Tibial artery (tissue), 4 donors: ENCODE data around the gene TMEM120A.

Source experiments
- DNase-seq, 2 donors: peaks; one replicate each; pipeline ENCODE4 v3.0.0-alpha.2; 2019
- H3K27ac ChIP-seq, 2 donors: fragments of 200-600 bp; sonication (generic) in 1 of 2; 1 replicate in 1 of 2; 2 replicates in 1 of 2; pipeline ENCODE4 v1.5.1; 2018 to 2019; ENCODE audit warnings: mild to moderate bottlenecking in 1 of 2
- H3K27me3 ChIP-seq, 2 donors: fragments of 200-600 bp; sonication (generic) in 1 of 2; one replicate each; pipeline versions ENCODE4 v1.5.1 to v1.6.0; 2016 to 2019
- H3K36me3 ChIP-seq, 3 donors: fragments of 200-600 bp; sonication (generic) in 2 of 3; one replicate each; pipeline ENCODE4 v1.5.1; 2016 to 2019; ENCODE audit warnings: mild to moderate bottlenecking in 2 of 3
- H3K4me1 ChIP-seq, 4 donors: fragments of 200-600 bp; sonication (generic) in 2 of 4; 1 replicate in 3 of 4; 2 replicates in 1 of 4; pipeline ENCODE4 v1.5.1; 2016 to 2019
- H3K4me3 ChIP-seq, 2 donors: fragments of 200-600 bp; sonication (generic) in 1 of 2; 1 replicate in 1 of 2; 2 replicates in 1 of 2; pipeline ENCODE4 v1.5.1; 2018 to 2019; ENCODE audit warnings: mild to moderate bottlenecking in 2 of 2
- H3K9me3 ChIP-seq, 3 donors: fragments of 200-600 bp; sonication (generic) in 1 of 3; one replicate each; pipeline ENCODE4 v1.5.1; 2016 to 2019
- intact Hi-C: fragments of 100-400 bp; cut with DNase I; formaldehyde crosslinking; loops from one replicate; pipeline ENCODE4 v1.15.0; 2023; ENCODE audit warnings: low total_unique reads
- TF ChIP-seq, protein P1 (sequence below), 2 experiments: fragments of 200-600 bp in 1 of 2; fragments of 450-650 bp in 1 of 2; IDR thresholded peaks; one replicate each; pipeline ENCODE4 v1.5.1; 2017 to 2019; ENCODE audit warnings: antibody characterized with exemption in 2 of 2, mild to moderate bottlenecking in 1 of 2, moderate library complexity in 1 of 2

The TMEM120A gene

DNA sequence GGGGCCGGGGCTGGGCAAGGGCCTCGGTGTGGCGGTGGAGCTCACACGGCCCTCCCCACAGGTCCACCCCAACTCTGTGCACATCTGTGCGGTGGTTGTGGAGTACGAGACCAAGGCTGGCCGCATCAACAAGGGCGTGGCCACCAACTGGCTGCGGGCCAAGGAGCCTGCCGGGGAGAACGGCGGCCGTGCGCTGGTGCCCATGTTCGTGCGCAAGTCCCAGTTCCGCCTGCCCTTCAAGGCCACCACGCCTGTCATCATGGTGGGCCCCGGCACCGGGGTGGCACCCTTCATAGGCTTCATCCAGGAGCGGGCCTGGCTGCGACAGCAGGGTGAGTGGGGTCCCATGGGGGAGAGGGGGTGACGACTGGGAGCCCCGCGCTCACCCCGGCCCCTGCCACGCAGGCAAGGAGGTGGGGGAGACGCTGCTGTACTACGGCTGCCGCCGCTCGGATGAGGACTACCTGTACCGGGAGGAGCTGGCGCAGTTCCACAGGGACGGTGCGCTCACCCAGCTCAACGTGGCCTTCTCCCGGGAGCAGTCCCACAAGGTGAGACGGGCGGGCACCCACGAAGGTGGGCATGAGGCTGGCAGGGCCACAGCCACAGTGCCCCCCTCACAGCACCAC is 8.8 kb downstream of the TMEM120A start:
- DNase-seq: peak in 1 of 2 donors; percentile 73

DNA sequence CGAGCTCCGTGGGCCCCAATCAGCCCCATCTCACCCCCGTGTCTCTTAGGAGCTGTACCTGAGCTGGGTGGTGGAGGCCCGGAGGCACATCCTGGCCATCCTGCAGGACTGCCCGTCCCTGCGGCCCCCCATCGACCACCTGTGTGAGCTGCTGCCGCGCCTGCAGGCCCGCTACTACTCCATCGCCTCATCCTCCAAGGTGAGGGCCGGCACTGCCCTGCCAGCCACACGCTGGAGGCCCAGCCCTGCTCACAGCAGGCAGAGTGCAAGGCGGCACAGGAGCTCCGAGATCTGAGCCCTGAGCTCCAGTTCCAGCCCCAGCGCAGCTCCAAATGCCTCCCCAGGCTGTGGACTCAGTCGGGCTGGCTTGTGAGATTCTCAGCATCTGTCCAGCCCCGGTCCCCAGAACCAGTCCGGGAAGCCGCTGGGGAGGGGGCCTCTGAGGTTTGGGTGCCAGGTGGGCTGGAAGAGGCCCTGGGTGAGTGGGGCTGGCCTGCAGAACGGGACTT is 9.3 kb downstream of the TMEM120A start:
- intact Hi-C loops: no loop called here
- H3K27me3 ChIP-seq: no peaks in the 10 kb centered on the region
- peaks cover 37 to 84% (median 82%) of the 10 kb centered on the region in 3 donors for H3K36me3 ChIP-seq
- no peak overlapping the region for H3K4me3 ChIP-seq
- no peak overlapping the region for H3K27ac ChIP-seq
- TF ChIP-seq, protein P1, sequence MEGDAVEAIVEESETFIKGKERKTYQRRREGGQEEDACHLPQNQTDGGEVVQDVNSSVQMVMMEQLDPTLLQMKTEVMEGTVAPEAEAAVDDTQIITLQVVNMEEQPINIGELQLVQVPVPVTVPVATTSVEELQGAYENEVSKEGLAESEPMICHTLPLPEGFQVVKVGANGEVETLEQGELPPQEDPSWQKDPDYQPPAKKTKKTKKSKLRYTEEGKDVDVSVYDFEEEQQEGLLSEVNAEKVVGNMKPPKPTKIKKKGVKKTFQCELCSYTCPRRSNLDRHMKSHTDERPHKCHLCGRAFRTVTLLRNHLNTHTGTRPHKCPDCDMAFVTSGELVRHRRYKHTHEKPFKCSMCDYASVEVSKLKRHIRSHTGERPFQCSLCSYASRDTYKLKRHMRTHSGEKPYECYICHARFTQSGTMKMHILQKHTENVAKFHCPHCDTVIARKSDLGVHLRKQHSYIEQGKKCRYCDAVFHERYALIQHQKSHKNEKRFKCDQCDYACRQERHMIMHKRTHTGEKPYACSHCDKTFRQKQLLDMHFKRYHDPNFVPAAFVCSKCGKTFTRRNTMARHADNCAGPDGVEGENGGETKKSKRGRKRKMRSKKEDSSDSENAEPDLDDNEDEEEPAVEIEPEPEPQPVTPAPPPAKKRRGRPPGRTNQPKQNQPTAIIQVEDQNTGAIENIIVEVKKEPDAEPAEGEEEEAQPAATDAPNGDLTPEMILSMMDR (IDR thresholded peaks at IDR 0.05): no peak
- peaks cover 0 to 12% (median 11%) of the 10 kb centered on the region in 4 donors for H3K4me1 ChIP-seq
- peak in 1 of 2 donors; percentile 65 for DNase-seq
- H3K9me3 ChIP-seq: no peaks in the 10 kb centered on the region

More for the DNA sequence above, 8.8 kb downstream of the TMEM120A start:
- Histone ChIP-seq H3K27ac (peak overlapping the region in 1 of 2 donors; percentile 13), H3K36me3 (peaks cover 33 to 78% (median 77%) of the 10 kb centered on the region in 3 donors), H3K4me3 (no peak overlapping the region), H3K9me3 (no peaks in the 10 kb centered on the region), H3K4me1 (peaks cover 0 to 17% (median 14%) of the 10 kb centered on the region in 4 donors), H3K27me3 (no peaks in the 10 kb centered on the region)
- intact Hi-C loops: no loop called here
- TF ChIP-seq, protein P1 (IDR thresholded peaks at IDR 0.05): no peak

DNA sequence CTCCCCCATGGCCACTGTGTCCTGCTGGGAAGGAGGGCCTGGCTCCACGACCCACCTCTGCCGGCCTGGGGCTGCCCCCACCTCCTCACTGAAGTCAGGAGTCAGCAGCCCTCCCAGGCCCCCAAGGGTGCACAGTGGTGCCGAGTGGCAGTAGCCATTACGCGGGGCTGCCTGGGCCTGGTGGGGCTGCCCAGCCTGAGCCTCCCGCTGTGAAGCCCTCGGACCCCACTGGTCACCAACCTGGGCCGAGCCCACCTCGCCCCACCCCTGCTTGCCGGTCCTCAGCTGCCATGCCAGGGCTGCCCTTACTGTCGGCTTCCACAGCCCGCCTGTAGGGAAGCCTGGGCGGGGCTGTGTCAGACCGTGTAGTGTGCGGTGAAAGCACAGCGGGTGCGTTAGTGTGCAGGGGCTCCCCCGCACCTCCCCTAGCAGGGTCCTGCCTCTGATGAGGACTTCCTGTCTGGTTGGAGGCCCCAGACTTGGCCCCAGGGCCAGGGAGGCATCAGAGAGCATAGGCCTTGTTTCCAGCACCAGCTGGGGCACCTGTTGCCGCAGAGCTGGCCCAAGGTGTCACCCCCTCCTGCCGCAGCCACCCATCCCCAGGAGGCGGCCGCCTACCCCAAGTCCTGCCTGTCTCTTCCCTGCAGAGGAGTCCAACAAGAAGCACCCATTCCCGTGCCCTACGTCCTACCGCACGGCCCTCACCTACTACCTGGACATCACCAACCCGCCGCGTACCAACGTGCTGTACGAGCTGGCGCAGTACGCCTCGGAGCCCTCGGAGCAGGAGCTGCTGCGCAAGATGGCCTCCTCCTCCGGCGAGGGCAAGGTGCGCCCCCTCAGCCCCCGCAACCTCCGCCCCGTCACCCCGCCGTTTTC is 10.0 kb downstream of the TMEM120A start:
- Histone ChIP-seq H3K27ac (peak overlapping the region in 1 of 2 donors; percentile 16), H3K4me1 (peaks cover 0 to 5% (median 4%) of the 10 kb centered on the region in 4 donors), H3K27me3 (no peaks in the 10 kb centered on the region), H3K9me3 (no peaks in the 10 kb centered on the region), H3K4me3 (no peak overlapping the region), H3K36me3 (peaks cover 39 to 91% (median 89%) of the 10 kb centered on the region in 3 donors)
- peak in 1 of 2 donors; percentile 68 for DNase-seq
- TF ChIP-seq, protein P1 (IDR thresholded peaks at IDR 0.05): no peak
- intact Hi-C loops: no loop called here

DNA sequence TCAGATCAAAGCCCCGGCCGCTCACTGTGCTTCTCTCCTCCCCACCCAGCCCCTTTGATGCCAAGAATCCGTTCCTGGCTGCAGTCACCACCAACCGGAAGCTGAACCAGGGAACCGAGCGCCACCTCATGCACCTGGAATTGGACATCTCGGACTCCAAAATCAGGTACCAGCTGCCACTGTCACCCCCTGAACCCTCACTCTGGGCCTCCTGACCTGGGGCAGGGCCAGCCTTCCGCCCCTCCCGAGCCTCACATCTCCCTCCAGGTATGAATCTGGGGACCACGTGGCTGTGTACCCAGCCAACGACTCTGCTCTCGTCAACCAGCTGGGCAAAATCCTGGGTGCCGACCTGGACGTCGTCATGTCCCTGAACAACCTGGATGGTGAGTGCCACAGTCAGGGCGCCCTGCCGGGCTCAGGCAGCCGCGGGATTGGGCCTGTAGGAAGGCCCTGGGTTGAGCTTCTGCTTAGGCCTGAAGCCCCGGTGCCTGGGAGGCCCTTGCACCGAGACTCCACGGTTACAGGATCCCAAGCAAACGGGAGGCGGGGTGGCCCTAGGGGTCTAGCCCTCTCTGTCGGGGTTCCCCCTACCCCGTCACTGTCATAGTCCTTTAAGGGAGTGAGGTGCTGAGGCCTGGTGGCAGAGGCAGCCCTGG is 10.8 kb downstream of the TMEM120A start:
- peak in 1 of 2 donors; percentile 68 for DNase-seq
- Histone ChIP-seq H3K9me3 (no peaks in the 10 kb centered on the region), H3K36me3 (peaks cover 39 to 94% (median 91%) of the 10 kb centered on the region in 3 donors), H3K27me3 (no peaks in the 10 kb centered on the region), H3K27ac (peak overlapping the region in 1 of 2 donors; percentile 16), H3K4me3 (no peak overlapping the region), H3K4me1 (no peaks in the 10 kb centered on the region)
- TF ChIP-seq, protein P1 (IDR thresholded peaks at IDR 0.05): no peak
- intact Hi-C loops: no loop called here

DNA sequence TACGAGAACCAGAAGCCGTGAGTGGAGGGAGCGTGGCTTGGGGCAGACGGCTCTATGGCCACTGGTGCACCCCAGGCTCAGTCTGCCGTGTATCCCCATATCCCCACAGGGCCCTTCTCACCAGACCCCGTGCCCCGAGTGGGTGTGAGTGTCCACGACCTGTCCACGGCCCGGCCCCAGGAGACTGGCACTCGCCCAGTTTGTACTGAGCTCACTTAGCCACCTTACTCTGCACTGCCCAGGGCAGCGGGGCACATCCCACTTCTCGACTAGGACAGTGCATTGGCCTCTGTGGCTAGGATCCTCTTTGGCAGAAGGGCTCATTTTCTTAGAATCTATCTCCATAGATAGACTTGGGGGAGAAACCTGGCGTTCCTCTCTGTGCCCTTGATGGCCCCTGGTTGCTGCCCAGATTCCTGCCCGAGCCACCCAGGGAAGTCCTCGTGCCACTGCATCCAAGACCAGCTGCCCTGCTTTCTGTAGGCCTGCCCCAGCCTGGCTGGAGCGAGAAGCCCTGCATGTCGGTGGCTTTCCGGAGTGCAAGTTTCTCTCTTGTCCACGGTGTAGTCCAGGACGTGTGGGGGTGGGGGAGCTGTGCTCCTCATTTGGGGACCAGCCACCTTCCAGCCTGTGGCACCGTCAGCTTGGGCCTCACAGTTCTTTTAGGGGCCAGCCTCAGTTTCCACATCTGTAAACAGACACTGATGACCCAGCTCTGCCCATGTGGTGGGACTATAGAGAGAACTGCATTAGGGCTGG is 11.9 kb downstream of the TMEM120A start:
- intact Hi-C loops: no loop called here
- H3K36me3 ChIP-seq: peaks cover 35 to 84% (median 82%) of the 10 kb centered on the region in 3 donors
- H3K27me3 ChIP-seq: no peaks in the 10 kb centered on the region
- peaks cover 0 to 9% (median 5%) of the 10 kb centered on the region in 4 donors for H3K4me1 ChIP-seq
- peak in 1 of 2 donors; percentile 66 for DNase-seq
- peak overlapping the region in 1 of 2 donors; percentile 19 for H3K27ac ChIP-seq
- H3K9me3 ChIP-seq: no peaks in the 10 kb centered on the region
- no peak overlapping the region for H3K4me3 ChIP-seq
- TF ChIP-seq, protein P1 (IDR thresholded peaks at IDR 0.05): no peak
